AG10803 (cell line): Measurements from ENCODE around the gene JAKMIP3.

Experiments
- DNase-seq: peaks from one replicate; pipeline ENCODE4 v3.0.0; 2010; ENCODE audit warnings: low read depth
- H3K4me3 ChIP-seq: 2 replicates; pipeline ENCODE4 v1.5.1; 2011; ENCODE audit warnings: mild to moderate bottlenecking, low read length, control low read depth
- CTCF ChIP-seq: conservative IDR thresholded peaks from 2 replicates; pipeline ENCODE4 v1.5.1; 2011; ENCODE audit warnings: mild to moderate bottlenecking, low read length, control low read depth, inconsistent platforms

JAKMIP3 gene

GRCh38 chr10:132054564-132054963, 11.2 kb upstream of the JAKMIP3 start:
- DNase-seq = no peak
- no peak for TF ChIP-seq CTCF
- no peak overlapping the region for H3K4me3 ChIP-seq

GRCh38 chr10:132055616-132056015, 10.1 kb upstream of the JAKMIP3 start:
- TF ChIP-seq CTCF = no peak
- DNase-seq = no peak
- no peak overlapping the region for H3K4me3 ChIP-seq

- no peak for TF ChIP-seq CTCF
- DNase-seq = no peak
- H3K4me3 ChIP-seq = no peak overlapping the region
These were observed 9.1 kb upstream of the JAKMIP3 start for GRCh38 chr10:132056663-132057062.

GRCh38 chr10:132057191-132057681, 8.5 kb upstream of the JAKMIP3 start:
- H3K4me3 ChIP-seq = no peak overlapping the region
- no peak for DNase-seq
- no peak for TF ChIP-seq CTCF

- TF ChIP-seq CTCF = no peak
- DNase-seq = no peak
- no peak overlapping the region for H3K4me3 ChIP-seq
These were observed 7.5 kb upstream of the JAKMIP3 start for GRCh38 chr10:132058111-132058745.

GRCh38 chr10:132058793-132059759, 6.7 kb upstream of the JAKMIP3 start:
- no peak overlapping the region for H3K4me3 ChIP-seq
- no peak for DNase-seq
- TF ChIP-seq CTCF = no peak
